Dermis blood vessel endothelial cell (primary cell): Measurements from ENCODE around the gene WDFY3. TPM values are rescaled to one million over a fixed set of nuclear protein-coding genes. Genes with fewer than 3 reads are reported as not detected.
"Not testable (repeated sequence)": the region's sequence is repeated elsewhere in the genome, so short reads cannot be mapped to it uniquely, and the experiment has no call there.

Experiments
- DNase-seq: peaks from one replicate; pipeline ENCODE4 v3.0.0; 2010
- total RNA-seq: library from RNA; depleted of rRNA; stranded (reverse); fragments of >200 nt; gene quantifications from 2 replicates; pipeline ENCODE4 v1.2.3, GENCODE V29; 2014

Gene WDFY3
- total RNA-seq, 1 donor from 2014 or later: 103 TPM

- no peak for DNase-seq
Observed at GRCh38 chr4:84699001-84699671, 267.4 kb downstream of the WDFY3 start.

- no peak for DNase-seq
Observed at GRCh38 chr4:84697615-84698201, 268.8 kb downstream of the WDFY3 start.

GRCh38 chr4:84697159-84697558 lies 269.3 kb downstream of the WDFY3 start:
- no peak for DNase-seq

GRCh38 chr4:84691800-84692199 lies 274.7 kb downstream of the WDFY3 start:
- no peak for DNase-seq

GRCh38 chr4:84691170-84691691 lies 275.3 kb downstream of the WDFY3 start:
- peak; percentile 61 for DNase-seq

- no peak for DNase-seq
Observed at GRCh38 chr4:84690481-84690880, 276.0 kb downstream of the WDFY3 start.

- no peak for DNase-seq
Observed at GRCh38 chr4:84689197-84689596, 277.3 kb downstream of the WDFY3 start.

- no peak for DNase-seq
Observed at GRCh38 chr4:84688605-84689004, 277.9 kb downstream of the WDFY3 start.

- no peak for DNase-seq
Observed at GRCh38 chr4:84685105-84685504, 281.4 kb downstream of the WDFY3 start.

GRCh38 chr4:84684361-84684760 lies 282.1 kb downstream of the WDFY3 start:
- DNase-seq: no peak

- no peak for DNase-seq
Observed at GRCh38 chr4:84683064-84683850, 283.2 kb downstream of the WDFY3 start.

- not testable (repeated sequence) for DNase-seq
Observed at GRCh38 chr4:84682661-84683060, 283.8 kb downstream of the WDFY3 start.

- DNase-seq: peak; percentile 58
Observed at GRCh38 chr4:84681486-84682274, 284.8 kb downstream of the WDFY3 start.

GRCh38 chr4:84680956-84681355 lies 285.5 kb downstream of the WDFY3 start:
- DNase-seq: no peak

GRCh38 chr4:84678976-84679744 lies 287.3 kb downstream of the WDFY3 start:
- no peak for DNase-seq

GRCh38 chr4:84677995-84678394 lies 288.5 kb downstream of the WDFY3 start:
- no peak for DNase-seq

GRCh38 chr4:84677093-84677492 lies 289.4 kb downstream of the WDFY3 start:
- no peak for DNase-seq

GRCh38 chr4:84673475-84674240 lies 292.8 kb downstream of the WDFY3 start:
- peak; percentile 81 for DNase-seq

- no peak for DNase-seq
Observed at GRCh38 chr4:84672177-84672576, 294.3 kb downstream of the WDFY3 start.

- DNase-seq: no peak
Observed at GRCh38 chr4:84669201-84669600, 297.3 kb downstream of the WDFY3 start.

- no peak for DNase-seq
Observed at GRCh38 chr4:84666439-84666838, 300.1 kb downstream of the WDFY3 start.
